Uterus (tissue), 2 donors: Measurements from ENCODE around the gene ADGRD1.

Experiments
- POLR2A ChIP-seq, 2 donors: fragments of 450-650 bp; IDR thresholded peaks; one replicate each; pipeline ENCODE4 v1.6.1; 2016; ENCODE audit warnings: antibody characterized with exemption in 2 of 2, mild to moderate bottlenecking in 1 of 2, moderate library complexity in 1 of 2
- TF ChIP-seq, protein P1 (sequence below), 4 experiments: fragments of 200-600 bp in 2 of 4; fragments of 450-650 bp in 2 of 4; sonication (generic) in 2 of 4; IDR thresholded peaks; one replicate each; pipeline ENCODE4 v1.5.1; 2016 to 2019; ENCODE audit warnings: antibody characterized with exemption in 4 of 4, mild to moderate bottlenecking in 2 of 4, moderate library complexity in 1 of 4

DNA sequence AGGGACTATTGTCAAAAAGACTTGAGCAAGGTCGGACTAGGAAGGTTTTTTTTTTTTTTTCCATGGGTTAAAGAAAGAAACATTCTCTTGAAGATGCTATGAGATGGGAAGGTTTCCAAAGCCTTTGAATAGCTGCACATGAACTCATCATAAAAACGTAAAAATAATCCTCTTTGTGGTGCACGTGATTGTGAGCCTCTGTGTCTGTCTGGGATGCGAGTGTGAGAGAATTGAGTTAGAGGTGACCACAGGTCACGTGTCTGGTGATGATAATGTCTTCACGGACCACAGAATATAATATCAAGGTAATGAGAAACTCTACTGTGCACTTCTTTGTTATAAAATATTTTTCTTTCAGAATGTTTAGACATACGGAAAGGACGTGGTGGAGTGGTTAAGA, 24.3 kb upstream of the ADGRD1 start:
- TF ChIP-seq, protein P1, sequence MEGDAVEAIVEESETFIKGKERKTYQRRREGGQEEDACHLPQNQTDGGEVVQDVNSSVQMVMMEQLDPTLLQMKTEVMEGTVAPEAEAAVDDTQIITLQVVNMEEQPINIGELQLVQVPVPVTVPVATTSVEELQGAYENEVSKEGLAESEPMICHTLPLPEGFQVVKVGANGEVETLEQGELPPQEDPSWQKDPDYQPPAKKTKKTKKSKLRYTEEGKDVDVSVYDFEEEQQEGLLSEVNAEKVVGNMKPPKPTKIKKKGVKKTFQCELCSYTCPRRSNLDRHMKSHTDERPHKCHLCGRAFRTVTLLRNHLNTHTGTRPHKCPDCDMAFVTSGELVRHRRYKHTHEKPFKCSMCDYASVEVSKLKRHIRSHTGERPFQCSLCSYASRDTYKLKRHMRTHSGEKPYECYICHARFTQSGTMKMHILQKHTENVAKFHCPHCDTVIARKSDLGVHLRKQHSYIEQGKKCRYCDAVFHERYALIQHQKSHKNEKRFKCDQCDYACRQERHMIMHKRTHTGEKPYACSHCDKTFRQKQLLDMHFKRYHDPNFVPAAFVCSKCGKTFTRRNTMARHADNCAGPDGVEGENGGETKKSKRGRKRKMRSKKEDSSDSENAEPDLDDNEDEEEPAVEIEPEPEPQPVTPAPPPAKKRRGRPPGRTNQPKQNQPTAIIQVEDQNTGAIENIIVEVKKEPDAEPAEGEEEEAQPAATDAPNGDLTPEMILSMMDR (IDR thresholded peaks at IDR 0.05) = no peak
- no peak for TF ChIP-seq POLR2A (IDR thresholded peaks at IDR 0.05)
